A673 (cell line): ENCODE measurements around the gene GJD3. TPM values are rescaled to one million over a fixed set of nuclear protein-coding genes. Genes with fewer than 3 reads are reported as not detected.

Experiments
- BruUV-seq: library from RNA; stranded (reverse); fragments of 400-500 nt; replicated peaks from 2 replicates; lab custom pipeline; 2021; lab: Mats Ljungman, UMichigan
- CTCF ChIA-PET: fragments of 300-600 bp; sonication (Branson Sonifier 250); formaldehyde crosslinking; loops from one replicate; lab custom pipeline; 2022; ENCODE audit warnings: antibody characterized with exemption; lab: Charles Lee
- POLR2A ChIA-PET: fragments of 300-600 bp; sonication (Branson Sonifier 250); formaldehyde crosslinking; loops from one replicate; lab custom pipeline; 2022; ENCODE audit warnings: antibody characterized with exemption; ENCODE audit not compliant: low non-redundant PET; lab: Charles Lee
- DNase-seq: peaks from one replicate; pipeline ENCODE4 v3.0.0-alpha.2; 2015; ENCODE audit warnings: low spot score
- H3K27ac ChIP-seq: fragments of 200-600 bp; sonication (generic); 2 replicates; pipeline ENCODE4 v1.5.1; 2016; ENCODE audit warnings: mixed run types, low read depth, mild to moderate bottlenecking, mixed read lengths, antibody characterized with exemption, low read length; ENCODE audit not compliant: poor library complexity, severe bottlenecking
- H3K27me3 ChIP-seq: fragments of 200-600 bp; sonication (generic); replicated peaks from 2 replicates; pipeline ENCODE4 v1.6.1; 2017; ENCODE audit warnings: mixed run types, low read depth, mild to moderate bottlenecking, mixed read lengths, antibody characterized with exemption, low read length; ENCODE audit not compliant: insufficient read depth, poor library complexity
- H3K36me3 ChIP-seq: fragments of 200-600 bp; sonication (generic); 2 replicates; pipeline ENCODE4 v1.6.1; 2016; ENCODE audit warnings: mixed run types, mild to moderate bottlenecking, mixed read lengths, antibody characterized with exemption, low read length; ENCODE audit not compliant: insufficient read depth, poor library complexity, severe bottlenecking
- H3K4me1 ChIP-seq: fragments of 200-600 bp; sonication (generic); 2 replicates; pipeline ENCODE4 v1.6.1; 2017; ENCODE audit warnings: mixed run types, mild to moderate bottlenecking, mixed read lengths, antibody characterized with exemption, low read length; ENCODE audit not compliant: insufficient read depth, poor library complexity, severe bottlenecking
- H3K4me3 ChIP-seq: fragments of 200-600 bp; sonication (generic); 2 replicates; pipeline ENCODE4 v1.5.1; 2016; ENCODE audit warnings: low read depth, mixed run types, mild to moderate bottlenecking, mixed read lengths, low read length; ENCODE audit not compliant: poor library complexity, severe bottlenecking
- H3K9me3 ChIP-seq: fragments of 200-600 bp; sonication (generic); 2 replicates; pipeline ENCODE4 v1.6.1; 2016; ENCODE audit warnings: mixed run types, low read depth, mild to moderate bottlenecking, mixed read lengths, antibody characterized with exemption, low read length; ENCODE audit not compliant: poor library complexity, severe bottlenecking
- CTCF ChIP-seq: fragments of 300-800, 200-600 bp; sonication (generic); conservative IDR thresholded peaks from 2 replicates; pipeline ENCODE4 v1.5.1; 2017; ENCODE audit warnings: low read depth, mild to moderate bottlenecking, antibody characterized with exemption, low read length, moderate library complexity, mixed read lengths
- EZH2 ChIP-seq: fragments of 200-600 bp; sonication (generic); IDR thresholded peaks from 2 replicates; pipeline ENCODE4 v1.6.1; 2017; ENCODE audit warnings: borderline replicate concordance, low read depth, mild to moderate bottlenecking, mixed read lengths, antibody characterized with exemption, low read length; ENCODE audit not compliant: poor library complexity, severe bottlenecking
- intact Hi-C: fragments of 100-400 bp; cut with micrococcal nuclease; formaldehyde crosslinking; loops from one replicate; pipeline ENCODE4 v1.10.0; 2022; ENCODE audit not compliant: unreplicated experiment
- total RNA-seq: library from RNA; stranded (reverse); gene quantifications from 2 replicates; pipeline ENCODE4 v1.2.3, GENCODE V29; 2021

Gene GJD3
- total RNA-seq, 1 experiment from 2014 or later = not detected

GRCh38 chr17:40326832-40327199, 37.7 kb downstream of the GJD3 start:
- POLR2A ChIA-PET = no interaction called here
- peaks cover 22% of the 10 kb centered on the region for H3K4me1 ChIP-seq

GRCh38 chr17:40326014-40326831, 38.3 kb downstream of the GJD3 start:
- Histone ChIP-seq H3K36me3 (no peaks in the 10 kb centered on the region), H3K27ac (no peak overlapping the region), H3K9me3 (no peaks in the 10 kb centered on the region), H3K4me1 (peaks cover 27% of the 10 kb centered on the region), H3K27me3 (no peaks in the 10 kb centered on the region), H3K4me3 (no peak overlapping the region)
- BruUV-seq = no TSS peak
- ChIA-PET CTCF (no interaction called here), POLR2A (interaction anchor here (0.5 kb wide), 1 partner anchor 123 kb away, joined by 10 read pairs; no protein-coding TSS in a partner anchor)
- intact Hi-C loops = no loop called here
- DNase-seq = no peak
- no peak for TF ChIP-seq CTCF
- TF ChIP-seq EZH2 = no peak

More at GRCh38 chr17:40326832-40327199, 37.7 kb downstream of the GJD3 start:
- Histone ChIP-seq H3K9me3 (no peaks in the 10 kb centered on the region), H3K27ac (no peak overlapping the region), H3K36me3 (no peaks in the 10 kb centered on the region), H3K27me3 (no peaks in the 10 kb centered on the region), H3K4me3 (no peak overlapping the region)
- no peak for TF ChIP-seq CTCF
- no peak for TF ChIP-seq EZH2
- DNase-seq = no peak
- BruUV-seq = no TSS peak
- CTCF ChIA-PET = no interaction called here
- intact Hi-C loops = no loop called here

- TF ChIP-seq EZH2 = no peak
- no peak for TF ChIP-seq CTCF
- Histone ChIP-seq H3K27ac (no peak overlapping the region), H3K9me3 (no peaks in the 10 kb centered on the region), H3K4me1 (peaks cover 34% of the 10 kb centered on the region), H3K4me3 (no peak overlapping the region), H3K27me3 (no peaks in the 10 kb centered on the region), H3K36me3 (no peaks in the 10 kb centered on the region)
- POLR2A ChIA-PET = interaction anchor here (0.5 kb wide), 1 partner anchor 124 kb away, joined by 10 read pairs; no protein-coding TSS in a partner anchor
- intact Hi-C loops = no loop called here
- no peak for DNase-seq
- BruUV-seq = no TSS peak
- CTCF ChIA-PET = no interaction called here
Observed at GRCh38 chr17:40325156-40326013, 39.2 kb downstream of the GJD3 start.
